ENCODE data around the gene EYS. TPM values are rescaled to one million over a fixed set of nuclear protein-coding genes. Genes with fewer than 3 reads are reported as not detected.

EYS gene
- total RNA-seq, 1 experiment from 2014 or later: not detected

GRCh38 chr6:64000818-64001491 is 1706.1 kb downstream of the EYS start (continued):
- TF ChIP-seq, protein P1, sequence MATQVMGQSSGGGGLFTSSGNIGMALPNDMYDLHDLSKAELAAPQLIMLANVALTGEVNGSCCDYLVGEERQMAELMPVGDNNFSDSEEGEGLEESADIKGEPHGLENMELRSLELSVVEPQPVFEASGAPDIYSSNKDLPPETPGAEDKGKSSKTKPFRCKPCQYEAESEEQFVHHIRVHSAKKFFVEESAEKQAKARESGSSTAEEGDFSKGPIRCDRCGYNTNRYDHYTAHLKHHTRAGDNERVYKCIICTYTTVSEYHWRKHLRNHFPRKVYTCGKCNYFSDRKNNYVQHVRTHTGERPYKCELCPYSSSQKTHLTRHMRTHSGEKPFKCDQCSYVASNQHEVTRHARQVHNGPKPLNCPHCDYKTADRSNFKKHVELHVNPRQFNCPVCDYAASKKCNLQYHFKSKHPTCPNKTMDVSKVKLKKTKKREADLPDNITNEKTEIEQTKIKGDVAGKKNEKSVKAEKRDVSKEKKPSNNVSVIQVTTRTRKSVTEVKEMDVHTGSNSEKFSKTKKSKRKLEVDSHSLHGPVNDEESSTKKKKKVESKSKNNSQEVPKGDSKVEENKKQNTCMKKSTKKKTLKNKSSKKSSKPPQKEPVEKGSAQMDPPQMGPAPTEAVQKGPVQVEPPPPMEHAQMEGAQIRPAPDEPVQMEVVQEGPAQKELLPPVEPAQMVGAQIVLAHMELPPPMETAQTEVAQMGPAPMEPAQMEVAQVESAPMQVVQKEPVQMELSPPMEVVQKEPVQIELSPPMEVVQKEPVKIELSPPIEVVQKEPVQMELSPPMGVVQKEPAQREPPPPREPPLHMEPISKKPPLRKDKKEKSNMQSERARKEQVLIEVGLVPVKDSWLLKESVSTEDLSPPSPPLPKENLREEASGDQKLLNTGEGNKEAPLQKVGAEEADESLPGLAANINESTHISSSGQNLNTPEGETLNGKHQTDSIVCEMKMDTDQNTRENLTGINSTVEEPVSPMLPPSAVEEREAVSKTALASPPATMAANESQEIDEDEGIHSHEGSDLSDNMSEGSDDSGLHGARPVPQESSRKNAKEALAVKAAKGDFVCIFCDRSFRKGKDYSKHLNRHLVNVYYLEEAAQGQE (IDR thresholded peaks at IDR 0.05; ENCODE audit: low read depth): no peak
- TF ChIP-seq EGR1 (IDR thresholded peaks at IDR 0.05; ENCODE audit: low read depth) (no peak), POLR2AphosphoS5 (IDR thresholded peaks at IDR 0.05; ENCODE audit: low read depth, low read length) (no peak)

- ChIA-PET POLR2A (no interaction called here), CTCF (interaction anchor here (1.6 kb wide), 1 partner anchor 332 kb away, joined by 3 read pairs; no protein-coding TSS in a partner anchor), RAD21 (ENCODE audit: low non-redundant PET in 1 of 2, low total read pairs in 2 of 2, uncharacterized antibody in 2 of 2, unreplicated experiment in 2 of 2) (no interaction called here)
- H3K27me3 ChIP-seq (ENCODE audit: insufficient read depth, low read length): no peaks in the 10 kb centered on the region
- H3K4me1 ChIP-seq (ENCODE audit: control insufficient read depth in 1 of 2, insufficient read depth in 2 of 2, low read length in 2 of 2): no peaks in the 10 kb centered on the region
- TF ChIP-seq SP1 (IDR thresholded peaks at IDR 0.05; ENCODE audit: low read depth): no peak
- H3K9ac ChIP-seq (ENCODE audit: low read length): no peak overlapping the region
- no peaks in the 10 kb centered on the region for H3K79me2 ChIP-seq (ENCODE audit: insufficient read depth, low read length)
- ATAC-seq: no peak
- intact Hi-C loops (cut with micrococcal nuclease): no loop called here
- BruUV-seq (replicated peaks): no TSS peak
- H3K27ac ChIP-seq (ENCODE audit: low read depth, low read length): no peak overlapping the region
- no peaks in the 10 kb centered on the region for H4K20me1 ChIP-seq (ENCODE audit: insufficient read depth)
- no peak for DNase-seq (ENCODE audit: low read depth, low spot score)
- no peak overlapping the region for H2AFZ ChIP-seq (ENCODE audit: low read depth, low read length, poor library complexity, severe bottlenecking)
- no peaks in the 10 kb centered on the region for H3K36me3 ChIP-seq (ENCODE audit: control insufficient read depth in 1 of 2, insufficient read depth in 2 of 2, low read length in 2 of 2)
- no peak overlapping the region for H3K4me3 ChIP-seq (replicated peaks in 1 of 2; ENCODE audit: low read depth in 1 of 2, low read length in 2 of 2)
- H3K9me2 ChIP-seq (ENCODE audit: insufficient read depth): no peaks in the 10 kb centered on the region
- H3K9me3 ChIP-seq (ENCODE audit: control insufficient read depth in 1 of 2, insufficient read depth in 1 of 2, low read depth in 1 of 2, low read length in 2 of 2): no peaks in the 10 kb centered on the region; a peak in 1 of 4 replicates
- H3K4me2 ChIP-seq (ENCODE audit: low read length): no peak overlapping the region
Observed at GRCh38 chr6:63999613-64000012, 1707.4 kb downstream of the EYS start.
